HUES48 (cell line): ENCODE data around the gene ENDOV.

ENCODE experiments used
- H3K27ac ChIP-seq: one replicate; pipeline ENCODE4 v1.7.0; 2013; ENCODE audit warnings: low read depth, low read length, inconsistent platforms
- H3K27me3 ChIP-seq: 2 replicates; pipeline ENCODE4 v1.6.1; 2013; ENCODE audit warnings: mild to moderate bottlenecking, low read length; ENCODE audit not compliant: control insufficient read depth, insufficient read depth
- H3K36me3 ChIP-seq: 2 replicates; pipeline ENCODE4 v1.6.1; 2013; ENCODE audit warnings: low read length; ENCODE audit not compliant: control insufficient read depth, insufficient read depth
- H3K4me1 ChIP-seq: 2 replicates; pipeline ENCODE4 v1.6.1; 2013; ENCODE audit warnings: mild to moderate bottlenecking, low read length; ENCODE audit not compliant: control insufficient read depth, insufficient read depth
- H3K4me3 ChIP-seq: 2 replicates; pipeline ENCODE4 v1.5.1; 2013; ENCODE audit warnings: mild to moderate bottlenecking, low read depth, low read length
- H3K9ac ChIP-seq: 2 replicates; pipeline ENCODE4 v1.6.1; 2013; ENCODE audit warnings: mild to moderate bottlenecking, low read depth, low read length, moderate library complexity
- H3K9me3 ChIP-seq: 2 replicates; pipeline ENCODE4 v1.6.1; 2013; ENCODE audit warnings: low read length; ENCODE audit not compliant: control insufficient read depth, insufficient read depth

The ENDOV gene

GRCh38 chr17:80474231-80474960 lies 59.4 kb downstream of the ENDOV start:
- Histone ChIP-seq H3K27ac (no peak overlapping the region), H3K4me1 (peaks cover 9% of the 10 kb centered on the region), H3K9me3 (no peaks in the 10 kb centered on the region), H3K36me3 (no peaks in the 10 kb centered on the region), H3K27me3 (peaks cover 88% of the 10 kb centered on the region), H3K9ac (no peak overlapping the region), H3K4me3 (peak overlapping the region; percentile 47; the same call in 1 of the 2 replicates)

GRCh38 chr17:80474961-80475909 lies 60.3 kb downstream of the ENDOV start:
- no peaks in the 10 kb centered on the region for H3K36me3 ChIP-seq
- H3K9ac ChIP-seq = no peak overlapping the region
- peak overlapping the region; percentile 47; the same call in 1 of the 2 replicates for H3K4me3 ChIP-seq
- no peaks in the 10 kb centered on the region for H3K9me3 ChIP-seq
- peaks cover 97% of the 10 kb centered on the region for H3K27me3 ChIP-seq
- peaks cover 9% of the 10 kb centered on the region for H3K4me1 ChIP-seq
- H3K27ac ChIP-seq = no peak overlapping the region

- H3K4me1 ChIP-seq = peaks cover 9% of the 10 kb centered on the region
- no peaks in the 10 kb centered on the region for H3K36me3 ChIP-seq
- no peak within 1 kb of the TSS; the same call in 1 of the 2 replicates for H3K9ac ChIP-seq
- H3K27me3 ChIP-seq = peaks cover 100% of the 10 kb centered on the region
- H3K27ac ChIP-seq = no peak within 1 kb of the TSS
- peak within 1 kb of the TSS; percentile 53 for H3K4me3 ChIP-seq
- no peaks in the 10 kb centered on the region for H3K9me3 ChIP-seq
Observed at GRCh38 chr17:80475910-80476876, 61.2 kb downstream of the ENDOV start, which contains the start of gene NPTX1. NPTX1 (minus strand) TSS chr17:80476607; CDS start chr17:80476446, 161 bp downstream.

GRCh38 chr17:80476877-80477646 lies 62.1 kb downstream of the ENDOV start:
- peaks cover 100% of the 10 kb centered on the region for H3K27me3 ChIP-seq

GRCh38 chr17:80477647-80478478 lies 62.9 kb downstream of the ENDOV start:
- H3K4me3 ChIP-seq = peak overlapping the region; percentile 38; the same call in 1 of the 2 replicates
- H3K27me3 ChIP-seq = peaks cover 100% of the 10 kb centered on the region

More at GRCh38 chr17:80476877-80477646, 62.1 kb downstream of the ENDOV start:
- Histone ChIP-seq H3K4me3 (peak overlapping the region; percentile 38; the same call in 1 of the 2 replicates), H3K27ac (no peak overlapping the region), H3K9ac (no peak overlapping the region), H3K36me3 (no peaks in the 10 kb centered on the region), H3K4me1 (peaks cover 17% of the 10 kb centered on the region), H3K9me3 (no peaks in the 10 kb centered on the region)

GRCh38 chr17:80478487-80479245 lies 63.7 kb downstream of the ENDOV start:
- no peaks in the 10 kb centered on the region for H3K36me3 ChIP-seq
- peaks cover 17% of the 10 kb centered on the region for H3K4me1 ChIP-seq
- H3K9me3 ChIP-seq = no peaks in the 10 kb centered on the region
- no peak overlapping the region for H3K9ac ChIP-seq
- peaks cover 95% of the 10 kb centered on the region for H3K27me3 ChIP-seq
- H3K4me3 ChIP-seq = peak overlapping the region; percentile 38
- H3K27ac ChIP-seq = no peak overlapping the region

More at GRCh38 chr17:80477647-80478478, 62.9 kb downstream of the ENDOV start:
- Histone ChIP-seq H3K27ac (no peak overlapping the region), H3K9me3 (no peaks in the 10 kb centered on the region), H3K9ac (no peak overlapping the region), H3K36me3 (no peaks in the 10 kb centered on the region), H3K4me1 (peaks cover 17% of the 10 kb centered on the region)

GRCh38 chr17:80479246-80479566 lies 64.2 kb downstream of the ENDOV start:
- Histone ChIP-seq H3K4me3 (peak overlapping the region; percentile 38; the same call in 1 of the 2 replicates), H3K27me3 (peaks cover 90% of the 10 kb centered on the region), H3K4me1 (peaks cover 17% of the 10 kb centered on the region), H3K9me3 (no peaks in the 10 kb centered on the region), H3K9ac (no peak overlapping the region), H3K36me3 (no peaks in the 10 kb centered on the region), H3K27ac (no peak overlapping the region)

GRCh38 chr17:80480248-80480647 lies 65.3 kb downstream of the ENDOV start:
- Histone ChIP-seq H3K27ac (no peak overlapping the region), H3K36me3 (no peaks in the 10 kb centered on the region), H3K4me3 (no peak overlapping the region), H3K4me1 (peaks cover 11% of the 10 kb centered on the region; the same call in 1 of the 2 replicates), H3K9me3 (no peaks in the 10 kb centered on the region), H3K9ac (no peak overlapping the region), H3K27me3 (peaks cover 79% of the 10 kb centered on the region)
